ENCODE results near the gene ARPC4.

- no peak for TF ChIP-seq CTCF (IDR thresholded peaks at IDR 0.05; ENCODE audit: low read depth, low read length)
- no peak for TF ChIP-seq EZH2phosphoT487 (IDR thresholded peaks at IDR 0.05; ENCODE audit: low read depth)
Measured at GRCh38 chr3:9838856-9839255, 46.0 kb downstream of the ARPC4 start.

Data from OCI-LY3 (cell line).